Left lung (tissue), 10 donors: ENCODE data around the gene NSUN2. TPM values are rescaled to one million over a fixed set of nuclear protein-coding genes. Genes with fewer than 3 reads are reported as not detected.

Experiments used
- ATAC-seq: fragments of 200-7000 bp; cut with Tn5 transposase; one replicate; pipeline ENCODE4 v1.9.1; 2020; ENCODE audit warnings: moderate library complexity
- DNase-seq, 4 donors: peaks; one replicate each; pipeline ENCODE4 v3.0.0-alpha.2; 2013 to 2020
- H3K27ac ChIP-seq, 2 donors: fragments of 200-600 bp; sonication (generic) in 1 of 2; one replicate each; pipeline versions ENCODE4 v1.5.0 to v1.8.0; 2020 to 2021
- H3K27me3 ChIP-seq, 2 donors: fragments of 200-600 bp; sonication (generic) in 1 of 2; one replicate each; pipeline versions ENCODE4 v1.5.0 to v1.8.0; 2020 to 2021
- H3K36me3 ChIP-seq, 2 donors: fragments of 200-600 bp; sonication (generic) in 1 of 2; one replicate each; pipeline versions ENCODE4 v1.5.0 to v1.8.0; 2020 to 2021
- H3K4me1 ChIP-seq, 2 donors: fragments of 200-600 bp; one replicate each; pipeline ENCODE4 v1.8.0; 2021
- H3K4me3 ChIP-seq, 2 donors: fragments of 200-600 bp; sonication (generic) in 1 of 2; one replicate each; pipeline versions ENCODE4 v1.5.0 to v1.8.0; 2020 to 2021; ENCODE audit warnings: mild to moderate bottlenecking in 1 of 2
- H3K9me3 ChIP-seq, 2 donors: fragments of 200-600 bp; sonication (generic) in 1 of 2; one replicate each; pipeline versions ENCODE4 v1.5.0 to v1.8.0; 2020 to 2021
- CTCF ChIP-seq, 2 donors: fragments of 200-600 bp; sonication (generic) in 1 of 2; IDR thresholded peaks; one replicate each; pipeline versions ENCODE4 v1.5.0 to v1.8.0; 2021; ENCODE audit warnings: antibody characterized with exemption in 2 of 2
- intact Hi-C, 2 donors: fragments of 100-400 bp; cut with DNase I; formaldehyde crosslinking; loops; one replicate each; pipeline versions ENCODE4 v1.11.2 to v1.14.2; 2022
- polyA plus RNA-seq, 6 donors: library from polyadenylated mRNA; unstranded; fragments of 120-200 nt; gene quantifications; one replicate each; pipeline ENCODE4 v1.2.1, GENCODE V29; 2013; ENCODE audit not compliant: insufficient read length in 6 of 6
- total RNA-seq, 2 donors: library from RNA; stranded (reverse); fragmentation: NEBNext Ultra II Directional; extraction: Animal tissue kit (Norgen Biotek cat#: 25700); gene quantifications; one replicate each; pipeline ENCODE4 v1.2.1, GENCODE V29; 2021
- donor health status: DM: no; HTN: yes; CAD: no.
- donor health status: DM: no; HTN: no; CAD: no.

Gene NSUN2
- total and polyA plus RNA-seq, 8 donors: 37.5 to 93.9 (median 56.9) TPM

GRCh38 chr5:6568383-6568782 is 64.5 kb downstream of the NSUN2 start:
- Histone ChIP-seq H3K27me3 (peaks cover 0 to 19% of the 10 kb centered on the region in 2 donors), H3K27ac (no peak overlapping the region), H3K36me3 (no peaks in the 10 kb centered on the region), H3K4me1 (no peaks in the 10 kb centered on the region), H3K4me3 (no peak overlapping the region), H3K9me3 (no peaks in the 10 kb centered on the region)
- no peak for TF ChIP-seq CTCF (IDR thresholded peaks at IDR 0.05)
- ATAC-seq (no peak), DNase-seq (no peak)
- intact Hi-C loops: no loop called here

- Histone ChIP-seq H3K9me3 (no peaks in the 10 kb centered on the region), H3K27ac (no peak overlapping the region), H3K36me3 (no peaks in the 10 kb centered on the region), H3K4me3 (no peak overlapping the region), H3K27me3 (peaks cover 0 to 14% of the 10 kb centered on the region in 2 donors), H3K4me1 (no peaks in the 10 kb centered on the region)
- DNase-seq: no peak
- intact Hi-C loops: no loop called here
- TF ChIP-seq CTCF (IDR thresholded peaks at IDR 0.05): no peak
- no peak for ATAC-seq
Observed at GRCh38 chr5:6567835-6568234, 65.0 kb downstream of the NSUN2 start.

- ATAC-seq: no peak
- Histone ChIP-seq H3K36me3 (no peaks in the 10 kb centered on the region), H3K27me3 (peaks cover 0 to 6% of the 10 kb centered on the region in 2 donors), H3K9me3 (no peaks in the 10 kb centered on the region), H3K4me1 (no peaks in the 10 kb centered on the region), H3K4me3 (no peak overlapping the region), H3K27ac (no peak overlapping the region)
- no peak for TF ChIP-seq CTCF (IDR thresholded peaks at IDR 0.05)
- no peak for DNase-seq
- intact Hi-C loops: no loop called here
Observed at GRCh38 chr5:6567068-6567467, 65.8 kb downstream of the NSUN2 start.

- Histone ChIP-seq H3K27me3 (peaks cover 0 to 6% of the 10 kb centered on the region in 2 donors), H3K36me3 (no peaks in the 10 kb centered on the region)
Observed at GRCh38 chr5:6565492-6565891, 67.4 kb downstream of the NSUN2 start.

More at GRCh38 chr5:6565492-6565891, 67.4 kb downstream of the NSUN2 start:
- no peak overlapping the region for H3K27ac ChIP-seq
- intact Hi-C loops: no loop called here
- DNase-seq: no peak
- no peak for TF ChIP-seq CTCF (IDR thresholded peaks at IDR 0.05)
- H3K9me3 ChIP-seq: peaks cover 0 to 6% of the 10 kb centered on the region in 2 donors
- ATAC-seq: no peak
- no peak overlapping the region for H3K4me3 ChIP-seq
- no peaks in the 10 kb centered on the region for H3K4me1 ChIP-seq
